GM12875 (cell line): ENCODE results near the gene SLCO3A1.

Experiments used
- H3K4me3 ChIP-seq: one replicate; pipeline ENCODE4 v1.5.1; 2011; ENCODE audit warnings: low read depth, low read length, control low read depth
- CTCF ChIP-seq: IDR thresholded peaks from 2 replicates; pipeline ENCODE4 v1.5.1; 2011; ENCODE audit warnings: low read depth, mild to moderate bottlenecking, control low read depth, inconsistent platforms, low read length, moderate library complexity, borderline replicate concordance; ENCODE audit not compliant: insufficient read depth

The SLCO3A1 gene

DNA sequence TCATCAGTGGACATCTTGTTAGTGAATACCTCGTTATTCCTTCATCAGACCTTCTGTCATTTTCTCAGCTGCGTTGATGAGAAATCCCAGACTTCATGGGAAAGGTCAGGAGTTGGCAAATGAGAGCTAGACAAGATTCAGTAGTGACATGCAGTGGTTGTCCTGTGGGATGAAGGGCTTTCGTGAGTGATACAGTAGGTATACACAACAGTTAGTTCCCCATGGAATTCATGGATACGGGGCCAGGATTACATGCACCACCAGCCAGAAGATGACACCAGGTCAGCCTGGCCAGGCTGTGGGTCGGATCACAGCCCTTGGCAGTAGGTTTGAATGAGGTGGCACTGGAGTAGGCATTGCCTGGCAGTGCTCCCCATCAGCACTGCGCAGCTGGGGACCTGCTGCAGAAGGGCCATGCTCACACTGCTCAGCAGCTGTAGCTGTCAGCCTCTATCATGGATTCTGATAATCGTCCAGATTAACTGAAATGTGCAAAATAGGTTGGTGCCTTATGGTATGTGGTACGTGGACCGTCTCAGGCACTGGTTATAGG lies 150.1 kb downstream of the SLCO3A1 start:
- no peak for TF ChIP-seq CTCF
- no peak overlapping the region for H3K4me3 ChIP-seq

- H3K4me3 ChIP-seq = no peak overlapping the region
- TF ChIP-seq CTCF = no peak
Measured at GRCh38 chr15:92005154-92005553, 151.6 kb downstream of the SLCO3A1 start.

- H3K4me3 ChIP-seq = no peak overlapping the region
- TF ChIP-seq CTCF = no peak
Measured at GRCh38 chr15:92006186-92007028, 152.9 kb downstream of the SLCO3A1 start.

GRCh38 chr15:92009162-92009561 lies 155.7 kb downstream of the SLCO3A1 start:
- TF ChIP-seq CTCF = no peak
- no peak overlapping the region for H3K4me3 ChIP-seq

- H3K4me3 ChIP-seq = no peak overlapping the region
- no peak for TF ChIP-seq CTCF
Measured at GRCh38 chr15:92011611-92012367, 158.3 kb downstream of the SLCO3A1 start.

DNA sequence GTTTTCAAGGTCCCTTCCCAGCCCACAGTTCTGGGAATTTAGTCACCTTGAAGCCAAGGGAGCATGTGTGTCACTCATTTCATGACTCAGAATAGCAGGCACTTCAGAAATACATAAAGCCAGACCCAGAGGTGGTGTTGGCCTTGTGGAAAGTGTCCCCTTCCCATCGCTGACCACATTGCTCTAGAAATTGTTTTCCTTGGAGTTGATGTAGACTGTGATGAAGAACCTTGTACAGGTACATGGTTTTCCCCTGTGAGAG lies 158.8 kb downstream of the SLCO3A1 start:
- H3K4me3 ChIP-seq = no peak overlapping the region
- no peak for TF ChIP-seq CTCF
